ENCODE measurements around the gene ATP5PO. TPM values are rescaled to one million over a fixed set of nuclear protein-coding genes. Genes with fewer than 3 reads are reported as not detected.

The ATP5PO gene
- polyA plus RNA-seq (2013, experiment 1 of 2; ENCODE audit: insufficient read length), result 230 TPM
- polyA plus RNA-seq (2013, experiment 2 of 2; ENCODE audit: insufficient read length), result 232 TPM

- DNase-seq, result peak; percentile 97
Measured at GRCh38 chr21:33915368-33916199, at the start of gene ATP5PO. Gene ATP5PO (minus strand): TSS chr21:33915804. CDS start chr21:33915763, 41 bp downstream.

GRCh38 chr21:33964706-33965325, 49.2 kb upstream of the ATP5PO start:
- DNase-seq, result peak; percentile 88

- DNase-seq, result no peak
Measured at GRCh38 chr21:33963848-33964555, 48.4 kb upstream of the ATP5PO start.

GRCh38 chr21:33962290-33962689, 46.7 kb upstream of the ATP5PO start:
- DNase-seq, result no peak

- DNase-seq, result no peak
Measured at GRCh38 chr21:33961061-33961460, 45.5 kb upstream of the ATP5PO start.

- no peak for DNase-seq
Measured at GRCh38 chr21:33959680-33960079, 44.1 kb upstream of the ATP5PO start.

- no peak for DNase-seq
Measured at GRCh38 chr21:33954395-33954794, 38.8 kb upstream of the ATP5PO start.

GRCh38 chr21:33951276-33952178, 35.9 kb upstream of the ATP5PO start:
- peak; percentile 37 for DNase-seq

- no peak for DNase-seq
Measured at GRCh38 chr21:33950431-33951079, 35.0 kb upstream of the ATP5PO start.

- DNase-seq, result no peak
Measured at GRCh38 chr21:33949516-33950430, 34.2 kb upstream of the ATP5PO start.

GRCh38 chr21:33948951-33949444, 33.4 kb upstream of the ATP5PO start:
- no peak for DNase-seq

GRCh38 chr21:33948096-33948950, 32.7 kb upstream of the ATP5PO start:
- DNase-seq, result peak; percentile 39

GRCh38 chr21:33947451-33948095, 32.0 kb upstream of the ATP5PO start:
- DNase-seq, result peak; percentile 97

- DNase-seq, result no peak
Measured at GRCh38 chr21:33945652-33946270, 30.2 kb upstream of the ATP5PO start.

- no peak for DNase-seq
Measured at GRCh38 chr21:33944185-33944763, 28.7 kb upstream of the ATP5PO start.

- DNase-seq, result no peak
Measured at GRCh38 chr21:33943293-33943692, 27.7 kb upstream of the ATP5PO start.

GRCh38 chr21:33942426-33942825, 26.8 kb upstream of the ATP5PO start:
- DNase-seq, result no peak

- peak; percentile 61 for DNase-seq
Measured at GRCh38 chr21:33940881-33941245, 25.3 kb upstream of the ATP5PO start.

Data from fibroblast of skin of abdomen (primary cell).